Measurements from ENCODE around the gene DPYSL4. TPM values are rescaled to one million over a fixed set of nuclear protein-coding genes. Genes with fewer than 3 reads are reported as not detected.

The DPYSL4 gene
- total RNA-seq, 1 experiment from 2014 or later, result 26.3 TPM

- no peak overlapping the region for H4K5ac ChIP-seq (ENCODE audit: insufficient read length, low read depth, low read length)
- H2BK5ac ChIP-seq (ENCODE audit: insufficient read length, low read length), result no peak overlapping the region
- no peak overlapping the region for H3K14ac ChIP-seq (ENCODE audit: insufficient read depth, low read length)
- H3K27ac ChIP-seq (ENCODE audit: insufficient read length, low read depth, low read length), result no peak overlapping the region
- H3K36me3 Mint-ChIP-seq (ENCODE audit: insufficient read depth in 1 of 3, low read depth in 3 of 3), result no peaks in the 10 kb centered on the region
- no peak overlapping the region for H3K4me2 ChIP-seq (ENCODE audit: insufficient read depth, insufficient read length, low read length)
- H3K4me1 Mint-ChIP-seq, result peaks cover 4 to 13% of the 10 kb centered on the region in 2 experiments
- H3K4ac ChIP-seq (ENCODE audit: low read depth, low read length), result no peak overlapping the region
- no peak overlapping the region for H3K56ac ChIP-seq (ENCODE audit: insufficient read length, low read depth, low read length)
- H2BK120ac ChIP-seq (ENCODE audit: low read depth, low read length, poor library complexity, severe bottlenecking), result no peak overlapping the region
- no peak for TF ChIP-seq CTCF (conservative IDR thresholded peaks at IDR 0.05)
- no peak overlapping the region for H3K9ac ChIP-seq (ENCODE audit: extremely low read depth, insufficient read length, low read length)
- no peak overlapping the region for H4K8ac ChIP-seq (replicated peaks; ENCODE audit: insufficient read length, low read depth, low read length)
- no peaks in the 10 kb centered on the region for H4K20me1 ChIP-seq (ENCODE audit: control insufficient read depth, insufficient read depth, insufficient read length)
- H3K79me2 ChIP-seq (ENCODE audit: insufficient read depth, low read length), result no peaks in the 10 kb centered on the region
- no peaks in the 10 kb centered on the region for H3K9me3 Mint-ChIP-seq
- H3K4me3 Mint-ChIP-seq, result peak overlapping the region in 1 of 2 experiments; percentile 64; a peak in 1 of 5 replicates
- no peak overlapping the region; a peak in 1 of 7 replicates for H3K27ac Mint-ChIP-seq
- H3T11ph ChIP-seq (ENCODE audit: low read length), result no peak overlapping the region
- no peak for DNase-seq
- H4K91ac ChIP-seq (ENCODE audit: insufficient read length, low read depth, low read length), result no peak overlapping the region
- no peaks in the 10 kb centered on the region for H3K27me3 ChIP-seq (ENCODE audit: insufficient read depth, low read length)
- no peaks in the 10 kb centered on the region for H3K4me1 ChIP-seq (ENCODE audit: insufficient read depth, low read length)
- peaks cover 4% of the 10 kb centered on the region for H3K23me2 ChIP-seq (ENCODE audit: insufficient read length, low read depth, low read length, poor library complexity, severe bottlenecking)
- H2BK12ac ChIP-seq (ENCODE audit: insufficient read length, low read depth, low read length), result no peak overlapping the region
- H3K27me3 Mint-ChIP-seq (ENCODE audit: low read depth), result peaks cover 3% of the 10 kb centered on the region
- no CpG with 5 or more reads among the region's 19 CpGs for WGBS (ENCODE audit: extremely low coverage, insufficient read length, low lambda C conversion rate)
- no peak overlapping the region for H2BK20ac ChIP-seq (ENCODE audit: low read depth, low read length, poor library complexity, severe bottlenecking)
- no peak overlapping the region for H3K18ac ChIP-seq (ENCODE audit: insufficient read length, low read depth, low read length)
- H3K9me3 ChIP-seq (ENCODE audit: control insufficient read depth, low read depth, low read length), result no peaks in the 10 kb centered on the region
- H3K79me1 ChIP-seq (ENCODE audit: insufficient read depth, low read depth, low read length, poor library complexity, severe bottlenecking), result no peaks in the 10 kb centered on the region
- no peak overlapping the region for H2AK5ac ChIP-seq (ENCODE audit: insufficient read length, low read length)
- no peak overlapping the region for H3K23ac ChIP-seq (ENCODE audit: insufficient read length, low read depth, low read length)
- no peak overlapping the region for H2BK15ac ChIP-seq (ENCODE audit: low read depth, low read length)
- no peak overlapping the region for H2AFZ ChIP-seq (ENCODE audit: low read length)
Observed at GRCh38 chr10:132247943-132248342, 61.2 kb downstream of the DPYSL4 start.

Measured in H9 (cell line).